Activated T-helper 1 cell treated with anti-CD3 and anti-CD28 coated beads, Interleukin-12 subunit alpha, Interleukin-12 subunit beta, Interleukin-2, Interleukin-4 antibody, amounts not matched to agents 30 ng/mL and 10 ng/mL and 1 ng/mL, durations not matched to agents 14 hours and 24 hours and 36 hours (primary cell): ENCODE data around the gene STK40. TPM values are rescaled to one million over a fixed set of nuclear protein-coding genes. Genes with fewer than 3 reads are reported as not detected.

ENCODE experiments used
- DNase-seq: peaks from one replicate; pipeline ENCODE4 v3.0.0; 2021; ENCODE audit warnings: low spot score
- H3K27ac Mint-ChIP-seq: one replicate; pipeline ENCODE4 v1.8.0; 2021; ENCODE audit warnings: mild to moderate bottlenecking, mixed read lengths
- H3K27me3 Mint-ChIP-seq: one replicate; pipeline ENCODE4 v1.8.0; 2022; ENCODE audit warnings: mild to moderate bottlenecking, moderate library complexity, mixed read lengths; ENCODE audit not compliant: insufficient read depth
- H3K36me3 Mint-ChIP-seq: one replicate; pipeline ENCODE4 v1.8.0; 2021; ENCODE audit warnings: low read depth, mixed read lengths
- H3K4me1 Mint-ChIP-seq: one replicate; pipeline ENCODE4 v1.8.0; 2021; ENCODE audit warnings: low read depth, mixed read lengths
- H3K4me3 Mint-ChIP-seq: one replicate; pipeline ENCODE4 v1.8.0; 2021; ENCODE audit warnings: mild to moderate bottlenecking, moderate library complexity, mixed read lengths
- H3K9me3 Mint-ChIP-seq: one replicate; pipeline ENCODE4 v1.8.0; 2021; ENCODE audit warnings: mixed read lengths
- intact Hi-C: fragments of 100-400 bp; cut with micrococcal nuclease; formaldehyde crosslinking; loops from one replicate; pipeline ENCODE4 v1.15.1; 2024
- total RNA-seq: library from RNA; stranded (reverse); gene quantifications from 2 replicates; pipeline ENCODE4 v1.2.3, GENCODE V29; 2022

The STK40 gene, protein sequence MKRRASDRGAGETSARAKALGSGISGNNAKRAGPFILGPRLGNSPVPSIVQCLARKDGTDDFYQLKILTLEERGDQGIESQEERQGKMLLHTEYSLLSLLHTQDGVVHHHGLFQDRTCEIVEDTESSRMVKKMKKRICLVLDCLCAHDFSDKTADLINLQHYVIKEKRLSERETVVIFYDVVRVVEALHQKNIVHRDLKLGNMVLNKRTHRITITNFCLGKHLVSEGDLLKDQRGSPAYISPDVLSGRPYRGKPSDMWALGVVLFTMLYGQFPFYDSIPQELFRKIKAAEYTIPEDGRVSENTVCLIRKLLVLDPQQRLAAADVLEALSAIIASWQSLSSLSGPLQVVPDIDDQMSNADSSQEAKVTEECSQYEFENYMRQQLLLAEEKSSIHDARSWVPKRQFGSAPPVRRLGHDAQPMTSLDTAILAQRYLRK
- 46.5 and 48.7 TPM in 2 replicates for total RNA-seq

DNA sequence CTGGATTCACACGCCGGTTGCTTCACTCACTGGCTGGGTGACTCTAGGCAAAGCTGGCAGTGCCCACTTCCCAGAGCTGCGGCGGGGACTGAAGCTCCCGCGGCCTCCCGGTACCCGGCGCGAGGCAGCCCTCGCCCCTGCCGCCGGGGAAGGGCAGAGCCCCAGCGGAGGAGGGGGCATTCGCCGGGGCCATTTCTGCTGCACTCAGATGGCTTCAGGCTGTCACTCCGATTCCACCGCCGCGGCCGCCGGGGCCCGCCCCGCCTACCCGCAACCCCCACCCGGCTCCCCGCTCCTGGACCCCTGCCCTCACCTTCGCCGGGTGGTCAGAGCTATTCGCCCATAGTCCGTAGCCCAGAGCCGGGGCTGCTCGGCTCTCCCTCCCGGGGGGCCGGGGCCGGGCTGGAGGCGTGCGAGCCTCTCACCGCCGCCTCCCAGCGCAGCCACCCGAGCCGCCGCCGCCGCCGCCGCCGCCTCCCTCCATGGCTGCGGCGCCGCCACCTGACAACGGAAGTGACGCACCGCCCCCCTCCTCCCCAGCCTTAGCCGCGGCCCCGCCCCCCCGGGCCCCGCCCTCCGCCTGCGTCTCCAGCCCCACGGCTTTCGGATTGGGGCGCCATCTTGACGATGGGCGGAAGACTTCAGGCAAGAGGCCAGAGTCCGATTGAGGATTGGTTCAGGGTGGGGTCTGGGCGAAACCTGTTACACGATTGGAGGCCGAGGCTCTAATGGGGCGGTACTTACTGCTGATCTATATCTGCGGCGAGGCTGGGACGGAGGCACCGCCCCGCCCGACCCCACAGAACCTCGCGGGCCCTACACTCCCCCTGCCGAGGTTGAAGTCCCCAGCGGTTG is at the start of gene STK40:
STK40 (minus strand) TSS at position 515 of the 855 bp plus-strand sequence. CDS start 24,592 bp downstream, outside the sequence.
- Mint-ChIP-seq H3K4me1 (peaks cover 54% of the 10 kb centered on the region), H3K9me3 (no peaks in the 10 kb centered on the region), H3K4me3 (peak within 1 kb of the TSS; percentile 96), H3K36me3 (peaks cover 10% of the 10 kb centered on the region), H3K27ac (peak within 1 kb of the TSS; percentile 97), H3K27me3 (no peaks in the 10 kb centered on the region)
- DNase-seq, result peak; percentile 95
- intact Hi-C loops, result loop anchor here (1.0 to 10.0 kb wide), 14 partner anchors 12 to 1307 kb away; partner anchors contain the start of genes ADPRS, AGO1, AGO3 and CDCA8

DNA sequence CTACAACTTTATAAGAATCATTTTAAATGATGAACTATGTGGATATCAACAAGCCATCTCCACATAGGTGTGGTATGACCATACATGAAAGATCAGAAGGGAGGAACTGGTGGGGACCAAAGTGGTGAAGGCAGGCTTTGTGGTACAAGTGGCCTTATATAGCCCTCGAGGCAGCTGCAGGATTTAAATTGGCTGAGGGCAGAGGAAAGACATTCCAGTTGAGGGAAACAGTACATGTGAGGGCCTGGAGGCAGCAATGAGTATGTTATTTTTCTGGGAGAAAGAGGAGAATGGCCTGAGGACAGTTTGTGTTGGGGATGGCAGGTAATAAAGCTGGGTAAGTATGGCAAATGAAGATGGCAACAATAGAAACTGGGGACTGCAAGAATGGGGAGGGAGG is 47.4 kb upstream of the STK40 start:
- intact Hi-C loops, result no loop called here
- H3K9me3 Mint-ChIP-seq, result no peaks in the 10 kb centered on the region
- H3K4me1 Mint-ChIP-seq, result no peaks in the 10 kb centered on the region

DNA sequence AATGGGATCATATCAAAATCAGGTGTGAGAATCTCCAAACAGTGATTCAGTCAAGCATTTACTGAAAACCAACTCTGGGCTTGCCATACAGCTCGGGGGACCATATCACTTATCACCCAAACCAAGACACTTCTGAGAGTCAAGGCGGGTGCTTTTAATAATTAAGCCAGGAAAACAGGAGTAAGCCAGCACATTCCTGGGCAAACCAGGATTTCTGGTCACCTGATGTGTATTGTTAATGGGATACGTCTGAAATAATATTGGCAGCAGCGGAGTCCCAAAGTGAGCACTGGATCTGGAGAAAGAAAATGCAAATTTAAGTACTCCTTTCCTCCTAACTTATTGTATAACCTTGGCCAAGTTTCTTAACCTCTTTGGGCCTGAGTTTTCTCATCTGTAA is 46.9 kb upstream of the STK40 start:
- no peak for DNase-seq
- Mint-ChIP-seq H3K9me3 (no peaks in the 10 kb centered on the region), H3K27me3 (peaks cover 9% of the 10 kb centered on the region), H3K27ac (no peak overlapping the region), H3K4me3 (no peak overlapping the region), H3K4me1 (no peaks in the 10 kb centered on the region), H3K36me3 (no peaks in the 10 kb centered on the region)
- intact Hi-C loops, result no loop called here

More for the DNA sequence above, 47.4 kb upstream of the STK40 start:
- no peak overlapping the region for H3K27ac Mint-ChIP-seq
- no peak overlapping the region for H3K4me3 Mint-ChIP-seq
- peaks cover 9% of the 10 kb centered on the region for H3K27me3 Mint-ChIP-seq
- DNase-seq, result no peak
- no peaks in the 10 kb centered on the region for H3K36me3 Mint-ChIP-seq

DNA sequence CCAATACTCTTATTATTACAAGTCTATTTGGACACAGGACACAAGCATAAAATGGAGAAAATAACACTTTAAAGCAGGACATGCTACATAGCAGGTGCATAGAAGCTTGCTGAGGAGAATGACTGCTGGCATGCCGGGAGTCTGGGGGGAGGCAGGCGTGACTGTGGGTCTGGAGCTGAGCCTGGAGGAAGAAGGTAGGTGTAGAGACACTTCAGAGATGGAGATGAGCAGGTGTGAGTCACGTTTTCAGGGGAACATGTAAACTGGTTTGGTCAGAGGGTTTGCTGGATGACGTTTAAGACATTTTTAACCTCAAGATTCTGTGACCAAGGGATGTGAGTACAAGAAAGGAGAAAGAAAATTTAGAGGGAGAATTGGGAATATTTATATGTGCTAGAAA is 40.1 kb upstream of the STK40 start:
- no peak for DNase-seq
- Mint-ChIP-seq H3K27me3 (peaks cover 6% of the 10 kb centered on the region), H3K4me3 (no peak overlapping the region), H3K9me3 (no peaks in the 10 kb centered on the region), H3K27ac (no peak overlapping the region), H3K4me1 (peaks cover 7% of the 10 kb centered on the region), H3K36me3 (no peaks in the 10 kb centered on the region)
- intact Hi-C loops, result no loop called here

DNA sequence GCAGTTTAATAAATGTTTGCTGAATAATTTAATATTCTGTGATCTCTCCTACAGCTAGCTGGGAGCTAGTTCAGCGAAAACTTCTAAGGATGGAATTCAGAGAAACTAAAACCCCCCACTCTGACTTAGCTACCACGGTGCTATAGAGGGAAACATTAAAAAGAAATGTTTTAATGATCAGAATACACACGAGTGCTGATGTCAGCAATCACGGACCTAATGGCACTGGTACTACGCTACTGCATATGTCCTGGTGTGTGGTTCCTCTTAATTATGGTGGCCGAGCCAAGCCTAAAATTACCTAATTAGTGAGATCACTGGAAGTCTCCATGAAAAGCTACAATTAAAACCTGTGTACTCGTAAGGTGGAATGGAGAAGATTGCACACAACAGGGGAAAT is 35.9 kb upstream of the STK40 start:
- Mint-ChIP-seq H3K27me3 (peaks cover 2% of the 10 kb centered on the region), H3K36me3 (no peaks in the 10 kb centered on the region), H3K4me1 (peaks cover 14% of the 10 kb centered on the region), H3K27ac (no peak overlapping the region), H3K9me3 (no peaks in the 10 kb centered on the region), H3K4me3 (no peak overlapping the region)
- no peak for DNase-seq
- intact Hi-C loops, result loop anchor here (1.0 to 2.0 kb wide), 2 partner anchors 25 to 136 kb away; partner anchors contain the start of gene LSM10

DNA sequence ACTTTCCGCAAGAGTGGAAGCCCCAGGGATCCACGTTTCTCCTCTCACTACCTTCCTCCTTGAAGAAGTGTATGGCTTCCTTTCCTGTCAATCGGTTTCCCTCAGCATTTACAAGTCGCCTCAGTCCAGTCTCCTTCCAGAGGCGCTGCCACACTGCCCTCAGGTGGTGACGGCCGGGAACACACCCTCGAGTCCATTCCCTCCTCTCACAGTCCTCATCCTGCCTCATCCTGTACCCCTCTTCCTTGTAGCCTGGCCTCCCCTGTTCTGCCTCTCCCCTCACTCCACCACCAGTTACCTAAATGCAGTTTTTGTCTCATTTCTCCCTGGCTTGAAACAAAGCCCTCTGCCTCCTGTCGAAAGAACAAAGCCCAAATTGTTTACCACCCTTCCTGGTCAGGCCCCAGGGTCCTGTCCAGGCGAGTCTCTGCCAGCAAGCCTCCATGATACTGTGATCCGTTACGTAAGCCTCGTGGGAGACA is 35.2 kb upstream of the STK40 start:
- Mint-ChIP-seq H3K9me3 (no peaks in the 10 kb centered on the region), H3K27me3 (peaks cover 2% of the 10 kb centered on the region), H3K4me1 (peaks cover 14% of the 10 kb centered on the region), H3K36me3 (no peaks in the 10 kb centered on the region), H3K4me3 (no peak overlapping the region), H3K27ac (peak overlapping the region; percentile 48)
- peak; percentile 81 for DNase-seq
- intact Hi-C loops, result loop anchor here (1.0 to 2.0 kb wide), 8 partner anchors 24 to 322 kb away; partner anchors contain the start of genes EVA1B, LSM10 and TRAPPC3

DNA sequence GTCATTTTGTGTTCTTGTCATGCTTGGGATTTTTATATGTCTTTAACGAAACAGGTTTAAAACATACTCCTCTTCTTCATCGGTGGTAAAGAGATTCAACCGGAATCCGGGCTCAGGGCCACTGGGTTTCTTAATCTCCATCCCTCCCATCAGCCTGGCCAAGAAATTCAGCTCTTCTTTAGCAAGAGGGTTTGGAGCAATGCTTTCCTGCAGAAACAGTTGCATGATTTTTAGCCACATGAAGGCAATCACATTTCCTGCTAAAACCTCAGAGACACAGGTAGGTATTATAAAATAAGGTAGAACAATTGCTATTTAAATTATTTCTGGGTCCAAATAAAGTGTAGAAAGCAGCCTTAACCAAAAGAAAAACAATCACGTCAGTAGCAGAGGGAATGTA is 34.7 kb upstream of the STK40 start:
- Mint-ChIP-seq H3K9me3 (no peaks in the 10 kb centered on the region), H3K4me3 (no peak overlapping the region)
- intact Hi-C loops, result loop anchor here (1.0 to 2.0 kb wide), 7 partner anchors 24 to 321 kb away; partner anchors contain the start of genes EVA1B, LSM10 and TRAPPC3

DNA sequence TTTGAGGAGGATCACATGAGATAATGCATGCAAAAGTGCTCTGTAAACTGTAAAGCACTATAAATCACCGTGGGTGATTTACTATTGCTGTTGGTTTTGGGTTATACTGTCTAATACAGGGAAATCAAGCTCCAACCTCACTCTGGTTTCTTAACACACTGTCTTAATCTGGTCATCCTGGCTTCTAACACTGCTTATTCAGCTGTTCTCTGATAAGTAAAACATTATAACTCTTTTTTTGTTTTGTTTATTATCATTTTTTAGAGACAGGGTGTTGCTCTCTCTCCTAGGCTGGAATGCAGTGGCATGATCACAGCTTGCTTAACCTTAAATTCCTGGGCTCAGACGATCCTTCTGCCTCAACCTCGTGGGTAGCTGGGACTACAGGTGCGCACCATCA is 33.8 kb upstream of the STK40 start:
- no peak overlapping the region for H3K27ac Mint-ChIP-seq
- no peak for DNase-seq
- no peak overlapping the region for H3K4me3 Mint-ChIP-seq
- intact Hi-C loops, result no loop called here
- no peaks in the 10 kb centered on the region for H3K9me3 Mint-ChIP-seq
- peaks cover 14% of the 10 kb centered on the region for H3K4me1 Mint-ChIP-seq
- no peaks in the 10 kb centered on the region for H3K36me3 Mint-ChIP-seq
- H3K27me3 Mint-ChIP-seq, result peaks cover 2% of the 10 kb centered on the region

More for the DNA sequence above, 34.7 kb upstream of the STK40 start:
- peak overlapping the region; percentile 48 for H3K27ac Mint-ChIP-seq
- H3K36me3 Mint-ChIP-seq, result no peaks in the 10 kb centered on the region
- DNase-seq, result no peak
- peaks cover 2% of the 10 kb centered on the region for H3K27me3 Mint-ChIP-seq
- peaks cover 14% of the 10 kb centered on the region for H3K4me1 Mint-ChIP-seq

DNA sequence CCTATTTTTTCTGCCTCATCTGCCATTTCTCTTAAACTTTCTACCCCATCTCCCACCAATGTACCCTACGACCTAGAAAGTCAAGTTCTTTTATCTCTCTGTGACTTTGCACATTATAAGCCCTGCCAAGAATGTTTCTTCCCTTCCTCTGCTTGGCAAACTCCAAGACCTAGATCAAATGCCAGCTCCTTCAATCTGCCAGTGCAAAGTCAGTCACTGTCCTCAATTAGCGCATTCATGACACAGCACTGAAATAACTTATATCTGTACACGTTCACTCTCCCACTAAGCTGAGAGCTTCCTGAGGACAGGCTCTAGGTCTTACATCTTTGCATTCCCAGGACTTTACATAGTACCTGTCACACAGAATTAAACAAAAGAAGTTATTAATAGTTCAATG is 33.4 kb upstream of the STK40 start:
- H3K27ac Mint-ChIP-seq, result no peak overlapping the region
- peaks cover 14% of the 10 kb centered on the region for H3K4me1 Mint-ChIP-seq
- no peak overlapping the region for H3K4me3 Mint-ChIP-seq
- H3K27me3 Mint-ChIP-seq, result peaks cover 2% of the 10 kb centered on the region
- no peaks in the 10 kb centered on the region for H3K36me3 Mint-ChIP-seq
- intact Hi-C loops, result no loop called here
- no peaks in the 10 kb centered on the region for H3K9me3 Mint-ChIP-seq
- no peak for DNase-seq

DNA sequence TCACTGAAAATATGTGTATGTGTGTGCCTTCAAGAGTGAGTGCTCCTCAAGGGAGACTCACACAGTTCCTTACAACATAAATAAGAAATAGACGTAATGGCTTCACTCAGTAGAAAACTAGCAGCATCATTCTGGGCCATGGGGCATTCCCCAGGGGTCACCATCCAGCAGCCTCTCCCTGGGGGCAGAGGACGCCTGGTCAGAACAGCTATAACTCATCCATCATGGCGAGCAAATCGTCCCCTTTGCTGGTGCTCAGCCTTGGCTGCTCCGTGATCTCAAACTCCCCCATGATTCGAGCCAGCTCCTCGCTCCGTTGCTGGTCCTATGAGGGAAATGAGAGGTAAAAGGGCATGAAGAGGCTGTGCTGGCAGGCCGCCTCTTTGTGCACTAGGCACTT is 32.2 kb upstream of the STK40 start:
- H3K27ac Mint-ChIP-seq, result no peak overlapping the region
- no peaks in the 10 kb centered on the region for H3K9me3 Mint-ChIP-seq
- H3K27me3 Mint-ChIP-seq, result peaks cover 2% of the 10 kb centered on the region
- H3K36me3 Mint-ChIP-seq, result no peaks in the 10 kb centered on the region
- H3K4me1 Mint-ChIP-seq, result peaks cover 15% of the 10 kb centered on the region
- intact Hi-C loops, result no loop called here
- no peak overlapping the region for H3K4me3 Mint-ChIP-seq
- no peak for DNase-seq

DNA sequence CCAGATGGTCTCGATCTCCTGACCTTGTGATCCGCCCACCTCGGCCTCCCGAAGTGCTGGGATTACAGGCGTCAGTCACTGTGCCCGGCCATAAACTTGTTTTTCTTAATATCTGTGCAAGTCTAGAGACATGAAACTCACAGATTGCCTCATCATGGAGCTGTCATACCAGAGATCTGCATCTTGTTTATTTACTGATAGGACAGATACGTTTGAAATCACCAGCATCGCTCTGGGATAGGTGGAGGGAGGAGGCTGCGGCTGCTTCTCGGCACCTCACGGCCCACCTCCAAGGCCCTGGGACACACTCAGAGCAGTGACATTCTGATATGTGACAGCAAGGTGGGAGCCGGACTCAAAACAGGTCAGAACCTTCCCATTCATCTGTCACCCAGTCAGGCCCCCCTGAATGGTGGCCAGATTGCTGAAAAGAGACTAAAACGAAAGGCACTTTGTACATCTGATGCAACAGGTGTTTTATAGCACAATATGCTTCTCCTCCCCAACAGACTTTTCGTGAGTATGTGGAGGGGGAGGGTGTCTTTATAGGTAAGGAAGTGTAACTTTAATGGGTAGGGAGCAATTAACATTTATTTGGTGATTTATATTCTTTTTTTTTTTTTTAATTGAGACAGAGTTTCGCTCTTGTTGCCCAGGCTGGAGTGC is 30.1 kb upstream of the STK40 start:
- Mint-ChIP-seq H3K9me3 (peaks cover 8% of the 10 kb centered on the region), H3K36me3 (peaks cover 7% of the 10 kb centered on the region), H3K4me1 (peaks cover 26% of the 10 kb centered on the region), H3K27ac (no peak overlapping the region), H3K4me3 (no peak overlapping the region), H3K27me3 (peaks cover under 1% of the 10 kb centered on the region)
- intact Hi-C loops, result no loop called here
- no peak for DNase-seq

DNA sequence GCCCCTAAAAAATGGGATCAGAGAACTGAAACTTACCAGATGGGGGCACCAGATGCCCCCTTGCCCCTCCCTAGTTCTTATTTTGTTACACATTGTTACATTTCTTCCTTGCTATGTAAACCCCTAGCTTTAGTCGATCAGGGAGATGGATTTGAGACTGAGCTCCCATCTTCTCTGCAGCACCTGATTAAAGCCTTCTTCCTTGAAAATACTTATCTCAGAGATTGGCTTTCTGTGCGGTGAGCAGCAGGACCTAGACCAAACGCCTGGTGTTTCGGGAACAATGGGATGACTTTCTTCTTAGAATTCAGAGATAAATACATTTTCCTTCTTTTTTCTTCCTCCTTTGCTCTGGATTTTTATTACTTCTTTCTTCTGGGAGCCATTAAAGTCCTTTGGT is 28.7 kb upstream of the STK40 start:
- no peak overlapping the region for H3K27ac Mint-ChIP-seq
- no peaks in the 10 kb centered on the region for H3K27me3 Mint-ChIP-seq
- peaks cover 13% of the 10 kb centered on the region for H3K9me3 Mint-ChIP-seq
- H3K36me3 Mint-ChIP-seq, result peaks cover 7% of the 10 kb centered on the region
- peaks cover 19% of the 10 kb centered on the region for H3K4me1 Mint-ChIP-seq
- DNase-seq, result no peak
- no peak overlapping the region for H3K4me3 Mint-ChIP-seq
- intact Hi-C loops, result no loop called here
